HG03521 (cell line): ENCODE results near the gene DES.
A peak's percentile ranks its signal among the peaks of the same experiment; 100 is the strongest.
"Not testable (repeated sequence)": the region's sequence is repeated elsewhere in the genome, so short reads cannot be mapped to it uniquely, and the experiment has no call there.

ENCODE experiments used
- ATAC-seq: cut with Tn5 transposase; IDR thresholded peaks from one replicate; pipeline ENCODE4 v1.9.1; 2021; ENCODE audit warnings: mild to moderate bottlenecking, moderate library complexity; ENCODE audit not compliant: unreplicated experiment

Gene DES

GRCh38 chr2:219418155-219419011, at the start of gene DES:
DES (plus strand) TSS chr2:219418377; CDS start chr2:219418463, 86 bp downstream.
- no peak for ATAC-seq

- no peak for ATAC-seq
Measured at GRCh38 chr2:219368690-219369191, 49.4 kb upstream of the DES start.

- no peak for ATAC-seq
Measured at GRCh38 chr2:219369447-219369861, 48.7 kb upstream of the DES start.

- ATAC-seq, result no peak
Measured at GRCh38 chr2:219378163-219378851, 39.9 kb upstream of the DES start.

- no peak for ATAC-seq
Measured at GRCh38 chr2:219380926-219381325, 37.3 kb upstream of the DES start.

- no peak for ATAC-seq
Measured at GRCh38 chr2:219381448-219381847, 36.7 kb upstream of the DES start.

GRCh38 chr2:219384083-219384713, 34.0 kb upstream of the DES start:
- no peak for ATAC-seq

- ATAC-seq, result no peak
Measured at GRCh38 chr2:219384859-219385258, 33.3 kb upstream of the DES start.

- ATAC-seq, result no peak
Measured at GRCh38 chr2:219385958-219386520, 32.1 kb upstream of the DES start.

- no peak for ATAC-seq
Measured at GRCh38 chr2:219386532-219387280, 31.5 kb upstream of the DES start.

GRCh38 chr2:219387306-219388120, 30.7 kb upstream of the DES start, which contains the start of gene DNPEP:
DNPEP (minus strand) TSS chr2:219387912; CDS start chr2:219387794, 118 bp downstream.
- ATAC-seq, result peak; percentile 44

GRCh38 chr2:219388121-219388906, 29.9 kb upstream of the DES start:
- ATAC-seq, result peak; percentile 77

GRCh38 chr2:219388907-219389156, 29.3 kb upstream of the DES start:
- ATAC-seq, result no peak

GRCh38 chr2:219392754-219393153, 25.4 kb upstream of the DES start:
- ATAC-seq, result no peak

- ATAC-seq, result not testable (repeated sequence)
Measured at GRCh38 chr2:219395056-219395455, 23.1 kb upstream of the DES start.

- ATAC-seq, result no peak
Measured at GRCh38 chr2:219395609-219396008, 22.6 kb upstream of the DES start.

- no peak for ATAC-seq
Measured at GRCh38 chr2:219396863-219397457, 21.2 kb upstream of the DES start.

GRCh38 chr2:219398721-219399363, 19.3 kb upstream of the DES start:
- no peak for ATAC-seq
